ENCODE data around the gene SESN1.

SESN1 gene

DNA sequence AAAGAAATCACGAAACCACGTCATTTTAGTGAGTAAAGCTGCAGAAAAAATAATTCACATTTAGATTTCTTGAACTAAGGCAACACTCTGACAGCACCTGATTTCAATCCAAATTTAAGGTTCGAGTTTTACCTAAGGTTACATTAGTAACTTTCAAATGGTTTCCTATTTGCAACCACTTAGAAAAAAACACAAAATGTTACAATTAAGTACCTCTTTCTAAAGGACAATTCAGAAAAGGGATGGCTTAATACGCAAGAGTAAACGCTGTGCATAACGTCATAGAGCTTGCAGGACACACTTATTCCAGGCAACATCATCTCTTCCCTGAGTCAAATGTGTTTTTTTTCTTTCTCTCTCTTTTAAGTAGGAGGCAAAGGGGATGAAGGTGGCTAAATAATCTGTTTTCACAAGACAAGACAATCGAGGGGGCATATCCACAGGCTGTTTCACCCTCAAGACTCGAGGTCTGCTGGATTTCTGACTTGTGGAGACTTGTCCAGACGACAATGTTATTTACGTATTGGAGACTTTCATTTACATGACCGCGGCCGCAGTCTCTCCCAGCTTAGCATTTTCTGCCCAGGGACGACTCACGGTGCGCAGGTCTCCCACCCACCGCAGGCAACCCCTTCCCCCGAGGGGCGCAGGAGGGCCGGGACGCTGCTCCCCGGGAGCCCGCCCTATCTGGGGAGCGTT, 86.0 kb downstream of the SESN1 start:
- Histone ChIP-seq H2AFZ (ENCODE audit: low read length) (peak overlapping the region; percentile 88), H2AK5ac (ENCODE audit: low read depth, low read length) (peak overlapping the region; percentile 46), H3K27ac (replicated peaks; ENCODE audit: low read length) (peak overlapping the region; percentile 87), H2BK15ac (ENCODE audit: low read length) (peak overlapping the region; percentile 99), H3K9me3 (replicated peaks in 1 of 2; ENCODE audit: control insufficient read depth in 2 of 2, insufficient read depth in 1 of 2, low read depth in 1 of 2, low read length in 2 of 2) (no peaks in the 10 kb centered on the region), H3K4me3 (ENCODE audit: low read length in 2 of 2) (peak overlapping the region; percentile 77 to 93), H3K9ac (ENCODE audit: low read depth, low read length, poor library complexity) (peak overlapping the region; percentile 90), H4K91ac (ENCODE audit: low read depth, low read length, poor library complexity) (no peak overlapping the region), H2BK120ac (ENCODE audit: low read depth, low read length) (no peak overlapping the region), H2BK12ac (ENCODE audit: low read length) (peak overlapping the region; percentile 98), H2BK5ac (ENCODE audit: low read length) (peak overlapping the region; percentile 93), H3K23ac (ENCODE audit: low read depth, low read length, poor library complexity) (peak overlapping the region; percentile 95), H4K8ac (ENCODE audit: low read depth, low read length) (no peak overlapping the region), H3K79me1 (ENCODE audit: low read depth, low read length) (peaks cover 3% of the 10 kb centered on the region), H3K4me1 (ENCODE audit: control insufficient read depth in 2 of 2, insufficient read depth in 1 of 2, low read depth in 1 of 2, low read length in 2 of 2) (peaks cover 0 to 1% of the 10 kb centered on the region in 2 donors), H3K4me2 (ENCODE audit: insufficient read depth, low read length, poor library complexity, severe bottlenecking) (peak overlapping the region; percentile 69), H3K36me3 (replicated peaks in 1 of 2; ENCODE audit: control insufficient read depth in 2 of 2, insufficient read depth in 2 of 2, low read length in 2 of 2) (peaks cover 0 to 3% of the 10 kb centered on the region in 2 donors), H3K27me3 (ENCODE audit: control insufficient read depth in 3 of 3, insufficient read depth in 3 of 3, low read depth in 1 of 3, low read length in 3 of 3) (no peaks in the 10 kb centered on the region), H3K14ac (ENCODE audit: low read length) (peak overlapping the region; percentile 82), H3K18ac (ENCODE audit: low read length) (peak overlapping the region; percentile 99), H3K4ac (ENCODE audit: low read length) (no peak overlapping the region)
- no peak for DNase-seq (ENCODE audit: low spot score)
- WGBS, 2 donors (ENCODE audit: extremely low coverage in 2 of 2, insufficient read length in 2 of 2, insufficient replicate concordance in 1 of 2), result no CpG with 5 or more reads among the region's 24 CpGs

DNA sequence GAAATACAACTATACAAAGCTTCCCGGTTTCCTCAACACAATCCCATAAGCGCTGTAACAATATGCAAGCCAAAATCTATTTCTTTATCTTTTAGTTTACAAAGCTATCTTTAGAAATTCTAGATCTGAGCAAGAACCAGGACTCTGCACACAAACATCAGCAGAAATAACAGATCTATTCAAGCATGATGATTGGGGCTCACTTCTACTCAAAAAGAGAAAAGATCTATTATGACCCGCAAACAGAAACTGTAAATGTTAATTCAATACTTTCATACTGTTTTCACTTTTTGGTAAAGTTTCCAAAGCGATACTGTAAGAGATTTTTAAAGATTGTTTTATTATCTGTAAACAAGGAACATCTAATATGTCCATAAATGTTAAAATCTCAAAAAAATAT, 86.6 kb downstream of the SESN1 start:
- H3K27ac ChIP-seq (replicated peaks; ENCODE audit: low read length), result no peak overlapping the region
- H3K9ac ChIP-seq (ENCODE audit: low read depth, low read length, poor library complexity), result no peak overlapping the region
- no peak overlapping the region for H2BK15ac ChIP-seq (ENCODE audit: low read length)
- H3K9me3 ChIP-seq (replicated peaks in 1 of 2; ENCODE audit: control insufficient read depth in 2 of 2, insufficient read depth in 1 of 2, low read depth in 1 of 2, low read length in 2 of 2), result no peaks in the 10 kb centered on the region
- H3K36me3 ChIP-seq (replicated peaks in 1 of 2; ENCODE audit: control insufficient read depth in 2 of 2, insufficient read depth in 2 of 2, low read length in 2 of 2), result peaks cover 0 to 3% of the 10 kb centered on the region in 2 donors
- DNase-seq (ENCODE audit: low spot score), result no peak
- H3K79me1 ChIP-seq (ENCODE audit: low read depth, low read length), result peaks cover 3% of the 10 kb centered on the region
- no peak overlapping the region for H2BK5ac ChIP-seq (ENCODE audit: low read length)
- H3K27me3 ChIP-seq (ENCODE audit: control insufficient read depth in 3 of 3, insufficient read depth in 3 of 3, low read depth in 1 of 3, low read length in 3 of 3), result no peaks in the 10 kb centered on the region
- no peak overlapping the region for H3K23ac ChIP-seq (ENCODE audit: low read depth, low read length, poor library complexity)
- H3K4me1 ChIP-seq (ENCODE audit: control insufficient read depth in 2 of 2, insufficient read depth in 1 of 2, low read depth in 1 of 2, low read length in 2 of 2), result peaks cover 0 to 1% of the 10 kb centered on the region in 2 donors
- no peak overlapping the region for H3K14ac ChIP-seq (ENCODE audit: low read length)
- no peak overlapping the region for H2BK120ac ChIP-seq (ENCODE audit: low read depth, low read length)
- H3K18ac ChIP-seq (ENCODE audit: low read length), result no peak overlapping the region
- no peak overlapping the region for H2AK5ac ChIP-seq (ENCODE audit: low read depth, low read length)
- H2AFZ ChIP-seq (ENCODE audit: low read length), result no peak overlapping the region
- no CpG with 5 or more reads among the region's 4 CpGs for WGBS, 2 donors (ENCODE audit: extremely low coverage in 2 of 2, insufficient read length in 2 of 2, insufficient replicate concordance in 1 of 2)
- no peak overlapping the region for H2BK12ac ChIP-seq (ENCODE audit: low read length)
- no peak overlapping the region for H4K8ac ChIP-seq (ENCODE audit: low read depth, low read length)
- H3K4ac ChIP-seq (ENCODE audit: low read length), result no peak overlapping the region
- H3K4me2 ChIP-seq (ENCODE audit: insufficient read depth, low read length, poor library complexity, severe bottlenecking), result no peak overlapping the region
- H3K4me3 ChIP-seq (ENCODE audit: low read length in 2 of 2), result peak overlapping the region in 1 of 2 donors; percentile 77
- H4K91ac ChIP-seq (ENCODE audit: low read depth, low read length, poor library complexity), result no peak overlapping the region

DNA sequence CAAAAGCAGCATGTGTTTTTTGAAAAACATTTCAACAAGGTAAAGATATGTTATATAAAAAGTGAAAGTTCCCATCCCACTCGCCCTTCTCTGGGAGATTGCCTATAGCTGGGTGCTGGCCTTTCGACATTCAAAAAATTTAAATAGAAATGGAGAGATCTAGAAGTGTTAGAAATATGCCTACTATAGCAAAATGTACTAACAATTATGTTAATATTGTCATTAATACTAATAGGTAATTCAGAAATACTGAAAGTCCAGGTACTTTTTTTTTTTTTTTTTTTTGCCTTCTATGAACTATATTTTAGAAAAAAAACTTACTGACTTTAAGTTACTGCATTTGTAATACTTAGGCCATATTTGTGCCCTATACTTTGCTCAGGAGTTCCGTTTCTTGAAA, 87.1 kb downstream of the SESN1 start:
- H3K27me3 ChIP-seq (ENCODE audit: control insufficient read depth in 3 of 3, insufficient read depth in 3 of 3, low read depth in 1 of 3, low read length in 3 of 3), result no peaks in the 10 kb centered on the region
- no peak overlapping the region for H3K23ac ChIP-seq (ENCODE audit: low read depth, low read length, poor library complexity)
- no peak overlapping the region for H3K9ac ChIP-seq (ENCODE audit: low read depth, low read length, poor library complexity)
- WGBS, 2 donors (ENCODE audit: extremely low coverage in 2 of 2, insufficient read length in 2 of 2, insufficient replicate concordance in 1 of 2), result no CpG with 5 or more reads among the region's 3 CpGs
- peaks cover 3% of the 10 kb centered on the region for H3K79me1 ChIP-seq (ENCODE audit: low read depth, low read length)
- peaks cover 0 to 1% of the 10 kb centered on the region in 2 donors for H3K4me1 ChIP-seq (ENCODE audit: control insufficient read depth in 2 of 2, insufficient read depth in 1 of 2, low read depth in 1 of 2, low read length in 2 of 2)
- H4K91ac ChIP-seq (ENCODE audit: low read depth, low read length, poor library complexity), result no peak overlapping the region
- no peak overlapping the region for H2BK5ac ChIP-seq (ENCODE audit: low read length)
- peak overlapping the region in 1 of 2 donors; percentile 77 for H3K4me3 ChIP-seq (ENCODE audit: low read length in 2 of 2)
- no peak overlapping the region for H2BK120ac ChIP-seq (ENCODE audit: low read depth, low read length)
- H3K4ac ChIP-seq (ENCODE audit: low read length), result no peak overlapping the region
- peaks cover 0 to 7% of the 10 kb centered on the region in 2 donors for H3K36me3 ChIP-seq (replicated peaks in 1 of 2; ENCODE audit: control insufficient read depth in 2 of 2, insufficient read depth in 2 of 2, low read length in 2 of 2)
- no peak overlapping the region for H2AFZ ChIP-seq (ENCODE audit: low read length)
- H3K18ac ChIP-seq (ENCODE audit: low read length), result no peak overlapping the region
- no peak overlapping the region for H3K14ac ChIP-seq (ENCODE audit: low read length)
- no peak overlapping the region for H4K8ac ChIP-seq (ENCODE audit: low read depth, low read length)
- no peak overlapping the region for H3K27ac ChIP-seq (replicated peaks; ENCODE audit: low read length)
- DNase-seq (ENCODE audit: low spot score), result no peak
- H2AK5ac ChIP-seq (ENCODE audit: low read depth, low read length), result no peak overlapping the region
- H2BK15ac ChIP-seq (ENCODE audit: low read length), result no peak overlapping the region
- no peak overlapping the region for H3K4me2 ChIP-seq (ENCODE audit: insufficient read depth, low read length, poor library complexity, severe bottlenecking)
- no peak overlapping the region for H2BK12ac ChIP-seq (ENCODE audit: low read length)
- H3K9me3 ChIP-seq (replicated peaks in 1 of 2; ENCODE audit: control insufficient read depth in 2 of 2, insufficient read depth in 1 of 2, low read depth in 1 of 2, low read length in 2 of 2), result no peaks in the 10 kb centered on the region

GRCh38 chr6:109006818-109007217, 87.8 kb downstream of the SESN1 start:
- H2BK12ac ChIP-seq (ENCODE audit: low read length), result no peak overlapping the region
- H3K36me3 ChIP-seq (replicated peaks in 1 of 2; ENCODE audit: control insufficient read depth in 2 of 2, insufficient read depth in 2 of 2, low read length in 2 of 2), result peaks cover 0 to 14% of the 10 kb centered on the region in 2 donors

More at GRCh38 chr6:109006818-109007217, 87.8 kb downstream of the SESN1 start:
- no peaks in the 10 kb centered on the region for H3K9me3 ChIP-seq (replicated peaks in 1 of 2; ENCODE audit: control insufficient read depth in 2 of 2, insufficient read depth in 1 of 2, low read depth in 1 of 2, low read length in 2 of 2)
- H3K18ac ChIP-seq (ENCODE audit: low read length), result no peak overlapping the region
- DNase-seq (ENCODE audit: low spot score), result no peak
- H3K23ac ChIP-seq (ENCODE audit: low read depth, low read length, poor library complexity), result no peak overlapping the region
- H2BK15ac ChIP-seq (ENCODE audit: low read length), result no peak overlapping the region
- peaks cover 3% of the 10 kb centered on the region for H3K79me1 ChIP-seq (ENCODE audit: low read depth, low read length)
- no peak overlapping the region for H3K27ac ChIP-seq (replicated peaks; ENCODE audit: low read length)
- H2BK120ac ChIP-seq (ENCODE audit: low read depth, low read length), result no peak overlapping the region
- no CpG with 5 or more reads among the region's 1 CpG for whole genome bisulfite sequencing, 2 donors (ENCODE audit: extremely low coverage in 2 of 2, insufficient read length in 2 of 2, insufficient replicate concordance in 1 of 2)
- no peak overlapping the region for H2AK5ac ChIP-seq (ENCODE audit: low read depth, low read length)
- H3K9ac ChIP-seq (ENCODE audit: low read depth, low read length, poor library complexity), result no peak overlapping the region
- H2AFZ ChIP-seq (ENCODE audit: low read length), result no peak overlapping the region
- H3K4me2 ChIP-seq (ENCODE audit: insufficient read depth, low read length, poor library complexity, severe bottlenecking), result no peak overlapping the region
- H3K4ac ChIP-seq (ENCODE audit: low read length), result no peak overlapping the region
- H3K4me1 ChIP-seq (ENCODE audit: control insufficient read depth in 2 of 2, insufficient read depth in 1 of 2, low read depth in 1 of 2, low read length in 2 of 2), result peaks cover 0 to 1% of the 10 kb centered on the region in 2 donors
- H4K8ac ChIP-seq (ENCODE audit: low read depth, low read length), result no peak overlapping the region
- no peak overlapping the region for H3K14ac ChIP-seq (ENCODE audit: low read length)
- no peak overlapping the region for H2BK5ac ChIP-seq (ENCODE audit: low read length)
- no peak overlapping the region for H3K4me3 ChIP-seq (ENCODE audit: low read length in 2 of 2)
- H4K91ac ChIP-seq (ENCODE audit: low read depth, low read length, poor library complexity), result no peak overlapping the region
- no peaks in the 10 kb centered on the region for H3K27me3 ChIP-seq (ENCODE audit: control insufficient read depth in 3 of 3, insufficient read depth in 3 of 3, low read depth in 1 of 3, low read length in 3 of 3)
